Neutrophil (primary cell): ENCODE measurements around the gene CDK4.

Experiments
- H3K27ac ChIP-seq: fragments of 200-600 bp; sonication (generic); 2 replicates; pipeline ENCODE4 v1.5.1; 2016; ENCODE audit warnings: mild to moderate bottlenecking, moderate library complexity
- H3K27me3 ChIP-seq: fragments of 200-600 bp; sonication (generic); 2 replicates; pipeline ENCODE4 v1.6.0; 2016; ENCODE audit warnings: mild to moderate bottlenecking
- H3K36me3 ChIP-seq: fragments of 200-600 bp; sonication (generic); 2 replicates; pipeline ENCODE4 v1.5.1; 2017
- H3K4me1 ChIP-seq, 2 experiments: fragments of 200-600 bp in 1 of 2; sonication (generic) in 1 of 2; 1 replicate in 1 of 2; 2 replicates in 1 of 2; pipeline versions ENCODE4 v1.5.1 to v1.6.1; 2013 to 2016; ENCODE audit warnings: low read depth in 1 of 2, low read length in 1 of 2, mild to moderate bottlenecking in 1 of 2, moderate library complexity in 1 of 2; ENCODE audit not compliant: control insufficient read depth in 1 of 2, insufficient read depth in 1 of 2
- H3K4me3 ChIP-seq, 2 experiments: fragments of 200-600 bp in 1 of 2; sonication (generic) in 1 of 2; 1 replicate in 1 of 2; 2 replicates in 1 of 2; pipeline ENCODE4 v1.5.1; 2013 to 2016; ENCODE audit warnings: low read depth in 1 of 2, low read length in 1 of 2, mild to moderate bottlenecking in 1 of 2, moderate library complexity in 1 of 2
- H3K9me3 ChIP-seq: fragments of 200-600 bp; sonication (generic); 2 replicates; pipeline ENCODE4 v1.5.1; 2016
- TF ChIP-seq, protein P1 (sequence below): fragments of 200-600 bp; sonication (generic); IDR thresholded peaks from 2 replicates; pipeline ENCODE4 v1.5.1; 2016; ENCODE audit warnings: antibody characterized with exemption

Gene CDK4

DNA sequence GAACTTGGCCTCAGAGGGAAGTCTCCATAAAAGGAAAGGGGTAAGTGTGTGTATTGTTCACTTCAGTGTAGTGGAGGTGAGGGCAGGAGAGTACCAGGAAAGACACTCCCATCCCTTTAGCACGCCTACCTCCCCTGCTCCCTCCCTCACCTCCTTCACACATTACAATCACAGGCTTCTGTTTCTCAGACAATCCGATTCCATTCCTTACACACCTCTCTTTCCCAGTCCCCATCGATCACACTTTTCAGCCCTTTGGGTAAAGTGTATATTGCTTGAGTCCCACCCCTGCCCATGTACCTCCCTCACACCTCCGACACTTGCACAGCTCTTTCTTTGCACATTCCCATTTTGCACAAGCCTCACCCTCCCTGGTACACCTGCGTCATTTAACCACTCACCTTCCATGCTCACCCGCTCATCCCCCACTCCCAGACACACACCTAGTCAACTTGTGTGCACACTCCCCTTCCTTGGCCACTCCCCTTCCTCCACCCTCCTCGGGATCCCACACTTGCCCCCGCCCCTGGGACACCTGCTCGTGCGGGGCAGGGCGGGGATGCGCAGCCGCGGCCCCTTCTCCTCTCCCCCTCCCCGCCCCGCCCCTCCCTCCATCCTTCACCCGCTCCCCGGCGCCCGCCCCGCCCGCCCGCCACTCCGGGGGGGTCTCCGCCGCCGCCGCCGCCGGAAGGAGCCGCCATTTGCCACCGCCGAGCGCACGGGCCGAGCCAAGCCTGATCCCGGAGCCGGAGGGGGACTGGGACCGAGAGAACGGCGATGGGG lies 2.5 kb upstream of the CDK4 start, which contains the start of gene MARCHF9:
Gene MARCHF9 (plus strand): TSS at position 693 of the 783 bp plus-strand sequence. CDS start 426 bp downstream, outside the sequence.
- Histone ChIP-seq H3K27me3 (peaks cover 49% of the 10 kb centered on the region), H3K4me1 (peaks cover 36 to 42% of the 10 kb centered on the region in 2 experiments), H3K4me3 (peak within 1 kb of the TSS; percentile 52 to 66), H3K36me3 (no peaks in the 10 kb centered on the region), H3K27ac (no peak within 1 kb of the TSS), H3K9me3 (no peaks in the 10 kb centered on the region)
- TF ChIP-seq, protein P1, sequence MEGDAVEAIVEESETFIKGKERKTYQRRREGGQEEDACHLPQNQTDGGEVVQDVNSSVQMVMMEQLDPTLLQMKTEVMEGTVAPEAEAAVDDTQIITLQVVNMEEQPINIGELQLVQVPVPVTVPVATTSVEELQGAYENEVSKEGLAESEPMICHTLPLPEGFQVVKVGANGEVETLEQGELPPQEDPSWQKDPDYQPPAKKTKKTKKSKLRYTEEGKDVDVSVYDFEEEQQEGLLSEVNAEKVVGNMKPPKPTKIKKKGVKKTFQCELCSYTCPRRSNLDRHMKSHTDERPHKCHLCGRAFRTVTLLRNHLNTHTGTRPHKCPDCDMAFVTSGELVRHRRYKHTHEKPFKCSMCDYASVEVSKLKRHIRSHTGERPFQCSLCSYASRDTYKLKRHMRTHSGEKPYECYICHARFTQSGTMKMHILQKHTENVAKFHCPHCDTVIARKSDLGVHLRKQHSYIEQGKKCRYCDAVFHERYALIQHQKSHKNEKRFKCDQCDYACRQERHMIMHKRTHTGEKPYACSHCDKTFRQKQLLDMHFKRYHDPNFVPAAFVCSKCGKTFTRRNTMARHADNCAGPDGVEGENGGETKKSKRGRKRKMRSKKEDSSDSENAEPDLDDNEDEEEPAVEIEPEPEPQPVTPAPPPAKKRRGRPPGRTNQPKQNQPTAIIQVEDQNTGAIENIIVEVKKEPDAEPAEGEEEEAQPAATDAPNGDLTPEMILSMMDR = no peak

DNA sequence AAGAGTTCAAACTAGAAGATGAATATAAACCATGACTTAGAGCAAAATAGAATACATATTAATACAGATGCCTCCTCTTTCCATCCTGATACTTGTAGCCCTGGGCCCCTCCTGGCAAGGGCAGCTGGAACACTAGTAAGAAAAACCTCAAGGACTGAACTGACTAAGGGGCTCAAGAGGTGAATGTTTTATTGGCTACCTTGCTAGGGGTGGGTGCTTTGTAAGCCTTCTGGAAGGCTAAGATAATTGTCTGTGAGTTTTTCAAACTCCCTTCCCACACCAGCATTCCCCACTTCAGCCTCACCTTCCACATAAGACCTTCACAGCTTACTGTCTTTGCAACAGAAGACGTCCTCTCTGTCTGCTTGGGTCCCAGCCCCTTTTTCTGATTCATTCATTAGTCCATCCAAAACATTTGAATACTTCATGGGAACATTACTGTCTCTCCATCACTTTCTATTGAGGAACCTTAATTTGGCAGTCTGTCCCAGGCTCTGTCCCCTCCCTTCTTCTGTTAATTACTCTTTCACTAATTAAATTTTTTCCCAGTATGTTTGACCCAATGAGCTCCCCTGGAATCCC lies 1.7 kb upstream of the CDK4 start:
- peaks cover 49% of the 10 kb centered on the region for H3K27me3 ChIP-seq
- H3K36me3 ChIP-seq = no peaks in the 10 kb centered on the region
- no peak overlapping the region for H3K4me3 ChIP-seq
- H3K27ac ChIP-seq = no peak overlapping the region
- H3K4me1 ChIP-seq = peaks cover 36 to 42% of the 10 kb centered on the region in 2 experiments
- TF ChIP-seq, protein P1 = no peak
- no peaks in the 10 kb centered on the region for H3K9me3 ChIP-seq

DNA sequence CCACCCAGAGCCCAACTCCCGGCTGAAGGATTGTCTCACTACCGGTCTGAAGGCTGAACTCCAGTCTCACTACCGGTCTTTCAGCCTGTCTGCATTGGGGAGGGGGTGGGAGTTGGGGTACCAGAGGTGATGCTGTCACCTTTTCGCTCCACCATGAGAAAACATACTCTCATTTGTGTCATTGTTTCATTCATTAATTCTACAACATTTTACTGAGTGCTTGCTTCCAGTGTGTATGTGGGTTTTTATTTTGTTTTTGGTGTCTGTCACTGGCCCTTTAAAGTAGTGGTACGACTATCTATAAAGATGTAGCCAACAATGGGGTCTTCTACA lies 524 bp upstream of the CDK4 start:
- Histone ChIP-seq H3K9me3 (no peaks in the 10 kb centered on the region), H3K27me3 (peaks cover 49% of the 10 kb centered on the region), H3K4me3 (peak overlapping the region; percentile 64 to 78), H3K27ac (peak overlapping the region; percentile 54), H3K36me3 (no peaks in the 10 kb centered on the region), H3K4me1 (peaks cover 36 to 42% of the 10 kb centered on the region in 2 experiments)
- TF ChIP-seq, protein P1 = no peak

DNA sequence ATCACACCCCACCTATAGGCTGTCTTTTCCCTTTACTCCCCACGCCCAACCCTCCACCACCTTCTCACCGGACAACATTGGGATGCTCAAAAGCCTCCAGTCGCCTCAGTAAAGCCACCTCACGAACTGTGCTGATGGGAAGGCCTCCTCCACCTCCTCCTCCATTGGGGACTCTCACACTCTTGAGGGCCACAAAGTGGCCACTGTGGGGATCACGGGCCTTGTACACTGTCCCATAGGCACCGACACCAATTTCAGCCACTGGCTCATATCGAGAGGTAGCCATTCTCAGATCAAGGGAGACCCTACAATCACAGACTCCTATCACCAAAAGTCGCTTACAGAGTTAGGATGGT lies 700 bp downstream of the CDK4 start:
- TF ChIP-seq, protein P1 = no peak
- Histone ChIP-seq H3K27me3 (peaks cover 40% of the 10 kb centered on the region), H3K27ac (no peak overlapping the region), H3K9me3 (no peaks in the 10 kb centered on the region), H3K4me3 (peak overlapping the region; percentile 64 to 78), H3K4me1 (peaks cover 30 to 36% of the 10 kb centered on the region in 2 experiments), H3K36me3 (no peaks in the 10 kb centered on the region)

DNA sequence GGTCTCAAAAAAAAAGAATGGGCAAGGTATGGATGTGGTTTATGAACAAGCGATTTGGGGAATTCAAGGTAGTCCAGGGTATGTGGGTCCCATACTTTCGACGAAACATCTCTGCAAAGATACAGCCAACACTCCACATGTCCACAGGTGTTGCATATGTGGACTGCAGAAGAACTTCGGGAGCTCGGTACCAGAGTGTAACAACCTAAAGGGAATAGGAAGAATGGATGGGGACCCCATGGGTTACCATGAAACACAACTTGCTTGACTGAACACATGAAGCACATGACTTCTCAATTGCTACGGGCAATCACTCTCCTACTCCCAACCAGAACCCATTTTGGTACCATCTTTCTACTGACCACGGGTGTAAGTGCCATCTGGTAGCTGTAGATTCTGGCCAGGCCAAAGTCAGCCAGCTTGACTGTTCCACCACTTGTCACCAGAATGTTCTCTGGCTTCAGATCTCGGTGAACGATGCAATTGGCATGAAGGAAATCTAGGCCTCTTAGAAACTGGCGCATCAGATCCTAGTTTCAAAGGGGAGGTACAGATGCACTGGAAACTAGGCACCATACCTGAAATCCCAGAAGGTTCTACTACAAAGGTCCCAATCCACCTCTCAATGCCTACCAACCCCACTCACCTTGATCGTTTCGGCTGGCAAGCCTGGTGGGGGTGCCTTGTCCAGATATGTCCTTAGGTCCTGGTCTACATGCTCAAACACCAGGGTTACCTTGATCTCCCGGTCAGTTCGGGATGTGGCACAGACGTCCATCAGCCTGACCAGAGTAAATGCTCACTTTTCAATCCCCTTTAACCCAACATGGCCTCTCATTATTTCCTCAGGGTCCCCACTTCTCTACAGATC lies 1.3 kb downstream of the CDK4 start:
- Histone ChIP-seq H3K27ac (no peak overlapping the region), H3K4me1 (peaks cover 24 to 31% of the 10 kb centered on the region in 2 experiments)

More for the DNA sequence above, 1.3 kb downstream of the CDK4 start:
- no peaks in the 10 kb centered on the region for H3K9me3 ChIP-seq
- H3K36me3 ChIP-seq = no peaks in the 10 kb centered on the region
- peaks cover 34% of the 10 kb centered on the region for H3K27me3 ChIP-seq
- H3K4me3 ChIP-seq = no peak overlapping the region
- TF ChIP-seq, protein P1 = no peak
